Karpas-422 (cell line): ENCODE results near the gene ZNF683. TPM values are rescaled to one million over a fixed set of nuclear protein-coding genes. Genes with fewer than 3 reads are reported as not detected.

Experiments
- DNase-seq: peaks from one replicate; pipeline ENCODE4 v3.0.0-alpha.2; 2015
- H2AFZ ChIP-seq: fragments of 200-600 bp; sonication (generic); 2 replicates; pipeline ENCODE4 v1.6.1; 2014; ENCODE audit warnings: antibody characterized with exemption, low read length, mixed read lengths
- H3K27ac ChIP-seq: fragments of 200-600 bp; sonication (generic); 2 replicates; pipeline ENCODE4 v1.5.1; 2014; ENCODE audit warnings: mild to moderate bottlenecking, low read length, moderate library complexity
- H3K27me3 ChIP-seq: fragments of 200-600 bp; sonication (generic); 2 replicates; pipeline ENCODE4 v1.6.1; 2014; ENCODE audit warnings: low read length, mixed read lengths
- H3K36me3 ChIP-seq: fragments of 200-600 bp; sonication (generic); 2 replicates; pipeline ENCODE4 v1.6.1; 2014; ENCODE audit warnings: low read length, mixed read lengths; ENCODE audit not compliant: insufficient read depth
- H3K4me1 ChIP-seq: fragments of 200-600 bp; sonication (generic); 2 replicates; pipeline ENCODE4 v1.6.1; 2014; ENCODE audit warnings: mild to moderate bottlenecking, low read length, mixed read lengths
- H3K4me2 ChIP-seq: fragments of 200-600 bp; sonication (generic); 2 replicates; pipeline ENCODE4 v1.6.1; 2014; ENCODE audit warnings: low read length, low read depth, mild to moderate bottlenecking; ENCODE audit not compliant: poor library complexity, severe bottlenecking
- H3K4me3 ChIP-seq: fragments of 200-600 bp; sonication (generic); 2 replicates; pipeline ENCODE4 v1.5.1; 2014; ENCODE audit warnings: mild to moderate bottlenecking, antibody characterized with exemption, low read length, mixed read lengths
- H3K79me2 ChIP-seq: fragments of 200-600 bp; sonication (generic); 2 replicates; pipeline ENCODE4 v1.6.1; 2014; ENCODE audit warnings: mild to moderate bottlenecking, low read length, mixed read lengths
- H3K9ac ChIP-seq: fragments of 200-600 bp; sonication (generic); 2 replicates; pipeline ENCODE4 v1.6.0; 2014; ENCODE audit warnings: low read length
- H3K9me2 ChIP-seq: fragments of 200-600 bp; sonication (generic), shearing (Covaris generic); replicated peaks from 2 replicates; pipeline ENCODE4 v1.6.0; 2014; ENCODE audit warnings: mild to moderate bottlenecking, low read length, moderate library complexity; ENCODE audit not compliant: insufficient read depth
- H3K9me3 ChIP-seq: fragments of 300-700, 200-600 bp; sonication (generic); 2 replicates; pipeline ENCODE4 v1.6.1; 2014; ENCODE audit warnings: low read length, mixed read lengths
- H4K20me1 ChIP-seq: fragments of 200-600 bp; sonication (generic); 2 replicates; pipeline ENCODE4 v1.6.1; 2014; ENCODE audit warnings: mild to moderate bottlenecking, antibody characterized with exemption, low read length, low read depth; ENCODE audit not compliant: insufficient read depth
- total RNA-seq: library from RNA; depleted of rRNA; stranded (reverse); fragments of >200 nt; shearing (Covaris generic); gene quantifications from 2 replicates; pipeline ENCODE4 v1.2.3, GENCODE V29; 2014; ENCODE audit warnings: low replicate concordance

The ZNF683 gene
- total RNA-seq, 1 experiment from 2014 or later, result not detected

GRCh38 chr1:26409191-26409807 lies 36.7 kb upstream of the ZNF683 start:
- Histone ChIP-seq H3K9ac (no peak overlapping the region), H3K4me2 (no peak overlapping the region), H3K4me3 (no peak overlapping the region), H2AFZ (no peak overlapping the region), H4K20me1 (no peaks in the 10 kb centered on the region), H3K9me2 (no peaks in the 10 kb centered on the region), H3K36me3 (no peaks in the 10 kb centered on the region), H3K9me3 (no peaks in the 10 kb centered on the region), H3K4me1 (no peaks in the 10 kb centered on the region), H3K79me2 (no peaks in the 10 kb centered on the region), H3K27ac (no peak overlapping the region), H3K27me3 (no peaks in the 10 kb centered on the region)
- no peak for DNase-seq

GRCh38 chr1:26408604-26409003 lies 36.1 kb upstream of the ZNF683 start:
- H3K9me2 ChIP-seq, result no peaks in the 10 kb centered on the region
- H3K9ac ChIP-seq, result no peak overlapping the region
- H2AFZ ChIP-seq, result no peak overlapping the region
- no peaks in the 10 kb centered on the region for H3K36me3 ChIP-seq
- no peaks in the 10 kb centered on the region for H3K4me1 ChIP-seq
- no peak overlapping the region for H3K4me2 ChIP-seq
- H3K27ac ChIP-seq, result no peak overlapping the region
- no peaks in the 10 kb centered on the region for H3K9me3 ChIP-seq
- DNase-seq, result peak; percentile 74
- no peaks in the 10 kb centered on the region for H3K27me3 ChIP-seq
- H4K20me1 ChIP-seq, result no peaks in the 10 kb centered on the region
- no peak overlapping the region for H3K4me3 ChIP-seq
- no peaks in the 10 kb centered on the region for H3K79me2 ChIP-seq

- Histone ChIP-seq H3K27ac (no peak overlapping the region), H3K36me3 (no peaks in the 10 kb centered on the region), H3K79me2 (no peaks in the 10 kb centered on the region), H3K4me1 (no peaks in the 10 kb centered on the region), H4K20me1 (no peaks in the 10 kb centered on the region), H3K4me3 (no peak overlapping the region), H3K27me3 (no peaks in the 10 kb centered on the region), H3K4me2 (no peak overlapping the region), H3K9me3 (no peaks in the 10 kb centered on the region), H3K9ac (no peak overlapping the region), H2AFZ (no peak overlapping the region), H3K9me2 (no peaks in the 10 kb centered on the region)
- no peak for DNase-seq
Measured at GRCh38 chr1:26405281-26405915, 32.8 kb upstream of the ZNF683 start.

- Histone ChIP-seq H3K27ac (no peak overlapping the region), H4K20me1 (no peaks in the 10 kb centered on the region), H3K79me2 (no peaks in the 10 kb centered on the region), H3K4me2 (no peak overlapping the region), H3K27me3 (no peaks in the 10 kb centered on the region), H3K9me3 (no peaks in the 10 kb centered on the region), H3K9ac (no peak overlapping the region), H3K4me1 (no peaks in the 10 kb centered on the region), H3K36me3 (no peaks in the 10 kb centered on the region), H3K9me2 (no peaks in the 10 kb centered on the region), H3K4me3 (no peak overlapping the region), H2AFZ (no peak overlapping the region)
- no peak for DNase-seq
Measured at GRCh38 chr1:26404641-26405040, 32.1 kb upstream of the ZNF683 start.

- no peak overlapping the region for H3K4me2 ChIP-seq
- H3K36me3 ChIP-seq, result no peaks in the 10 kb centered on the region
- DNase-seq, result no peak
- no peaks in the 10 kb centered on the region for H3K79me2 ChIP-seq
- no peak overlapping the region for H3K4me3 ChIP-seq
- no peaks in the 10 kb centered on the region for H4K20me1 ChIP-seq
- no peak overlapping the region for H3K27ac ChIP-seq
- no peaks in the 10 kb centered on the region for H3K9me3 ChIP-seq
- H3K9ac ChIP-seq, result no peak overlapping the region
- H2AFZ ChIP-seq, result no peak overlapping the region
- no peaks in the 10 kb centered on the region for H3K27me3 ChIP-seq
- H3K4me1 ChIP-seq, result no peaks in the 10 kb centered on the region
- H3K9me2 ChIP-seq, result no peaks in the 10 kb centered on the region
Measured at GRCh38 chr1:26403656-26404055, 31.1 kb upstream of the ZNF683 start.

- no peak overlapping the region for H3K9ac ChIP-seq
- H3K4me3 ChIP-seq, result no peak overlapping the region
- no peaks in the 10 kb centered on the region for H4K20me1 ChIP-seq
- no peaks in the 10 kb centered on the region for H3K79me2 ChIP-seq
- H3K4me1 ChIP-seq, result no peaks in the 10 kb centered on the region
- H3K4me2 ChIP-seq, result no peak overlapping the region
- H2AFZ ChIP-seq, result no peak overlapping the region
- no peaks in the 10 kb centered on the region for H3K36me3 ChIP-seq
- no peaks in the 10 kb centered on the region for H3K9me3 ChIP-seq
- H3K27ac ChIP-seq, result no peak overlapping the region
- no peaks in the 10 kb centered on the region for H3K27me3 ChIP-seq
- no peak for DNase-seq
- no peaks in the 10 kb centered on the region for H3K9me2 ChIP-seq
Measured at GRCh38 chr1:26401891-26402290, 29.3 kb upstream of the ZNF683 start.

GRCh38 chr1:26399034-26399433 lies 26.5 kb upstream of the ZNF683 start:
- no peak overlapping the region for H3K27ac ChIP-seq
- H3K9ac ChIP-seq, result no peak overlapping the region
- H3K9me2 ChIP-seq, result no peaks in the 10 kb centered on the region
- no peaks in the 10 kb centered on the region for H3K36me3 ChIP-seq
- no peak overlapping the region for H2AFZ ChIP-seq
- H3K79me2 ChIP-seq, result no peaks in the 10 kb centered on the region
- H3K4me3 ChIP-seq, result no peak overlapping the region
- no peak overlapping the region for H3K4me2 ChIP-seq
- no peaks in the 10 kb centered on the region for H3K27me3 ChIP-seq
- DNase-seq, result no peak
- H4K20me1 ChIP-seq, result no peaks in the 10 kb centered on the region
- H3K9me3 ChIP-seq, result no peaks in the 10 kb centered on the region
- H3K4me1 ChIP-seq, result no peaks in the 10 kb centered on the region

- H4K20me1 ChIP-seq, result no peaks in the 10 kb centered on the region
- no peak overlapping the region for H3K9ac ChIP-seq
- no peaks in the 10 kb centered on the region for H3K9me3 ChIP-seq
- no peak overlapping the region for H3K27ac ChIP-seq
- no peak for DNase-seq
- H3K79me2 ChIP-seq, result no peaks in the 10 kb centered on the region
- no peaks in the 10 kb centered on the region for H3K36me3 ChIP-seq
- no peak overlapping the region for H3K4me3 ChIP-seq
- H3K4me2 ChIP-seq, result no peak overlapping the region
- H3K4me1 ChIP-seq, result no peaks in the 10 kb centered on the region
- H3K27me3 ChIP-seq, result no peaks in the 10 kb centered on the region
- H3K9me2 ChIP-seq, result no peaks in the 10 kb centered on the region
- H2AFZ ChIP-seq, result no peak overlapping the region
Measured at GRCh38 chr1:26395754-26396153, 23.2 kb upstream of the ZNF683 start.
